HG03159 (cell line): ENCODE data around the gene IQCH.
"Not testable (repeated sequence)": the region's sequence is repeated elsewhere in the genome, so short reads cannot be mapped to it uniquely, and the experiment has no call there.

Experiments used
- ATAC-seq: cut with Tn5 transposase; IDR thresholded peaks from one replicate; pipeline ENCODE4 v1.9.1; 2021; ENCODE audit warnings: mild to moderate bottlenecking, moderate library complexity; ENCODE audit not compliant: unreplicated experiment

IQCH gene

DNA sequence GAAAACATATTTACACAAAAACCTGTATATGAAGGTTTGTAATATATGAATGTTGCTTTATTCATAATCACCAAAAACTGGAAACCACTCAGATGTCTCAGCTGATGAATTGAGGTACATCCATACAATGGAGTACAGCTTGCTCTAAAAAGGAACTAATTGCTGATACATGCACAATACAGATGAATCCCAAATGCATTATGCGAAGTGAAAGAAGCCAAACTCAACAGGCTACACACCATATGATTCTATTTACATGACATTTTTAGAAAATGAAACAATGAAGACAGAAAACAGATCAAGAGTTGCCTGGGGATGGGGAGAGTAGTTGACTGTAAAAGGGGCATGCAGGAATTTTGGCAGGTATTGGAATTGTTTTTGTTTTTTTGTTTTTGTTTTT lies 95.5 kb downstream of the IQCH start:
- ATAC-seq = no peak

DNA sequence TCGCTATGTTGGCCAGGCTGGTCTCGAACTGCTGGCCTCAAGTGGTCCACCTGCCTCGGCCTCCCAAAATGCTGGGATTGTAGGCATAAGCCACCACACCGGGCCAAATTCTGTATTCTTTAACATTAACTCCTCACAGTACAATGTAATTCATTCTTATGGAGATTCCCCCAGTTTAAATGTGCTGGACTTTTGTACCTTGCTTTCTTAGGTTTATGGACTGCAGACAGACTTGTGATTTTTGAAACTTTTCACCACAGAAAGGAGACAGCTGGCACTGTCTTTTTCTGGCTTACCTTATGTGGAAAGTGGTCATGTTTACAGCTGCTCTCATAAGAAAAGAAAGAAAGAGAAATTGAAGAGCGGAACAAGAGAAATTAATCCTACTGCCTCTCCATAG lies 103.8 kb downstream of the IQCH start:
- no peak for ATAC-seq

DNA sequence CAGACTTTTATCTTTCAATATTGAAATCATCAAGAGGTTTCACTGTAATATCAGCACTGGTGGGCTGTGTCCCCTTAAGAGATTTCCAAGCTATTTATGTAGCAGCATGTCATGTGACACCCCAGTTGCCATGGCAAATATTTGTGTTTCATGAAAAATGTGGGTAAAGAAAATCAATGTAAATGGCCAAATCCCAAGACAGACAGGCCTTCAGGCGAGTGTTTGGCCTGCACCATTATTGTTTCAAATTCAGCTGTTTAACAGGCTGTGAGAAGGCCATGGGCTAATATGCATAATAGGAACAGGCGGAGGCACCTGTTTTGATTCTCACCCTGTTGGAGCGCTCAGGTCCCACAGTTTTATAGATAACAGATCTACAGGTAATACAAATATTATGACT lies 104.2 kb downstream of the IQCH start:
- no peak for ATAC-seq

DNA sequence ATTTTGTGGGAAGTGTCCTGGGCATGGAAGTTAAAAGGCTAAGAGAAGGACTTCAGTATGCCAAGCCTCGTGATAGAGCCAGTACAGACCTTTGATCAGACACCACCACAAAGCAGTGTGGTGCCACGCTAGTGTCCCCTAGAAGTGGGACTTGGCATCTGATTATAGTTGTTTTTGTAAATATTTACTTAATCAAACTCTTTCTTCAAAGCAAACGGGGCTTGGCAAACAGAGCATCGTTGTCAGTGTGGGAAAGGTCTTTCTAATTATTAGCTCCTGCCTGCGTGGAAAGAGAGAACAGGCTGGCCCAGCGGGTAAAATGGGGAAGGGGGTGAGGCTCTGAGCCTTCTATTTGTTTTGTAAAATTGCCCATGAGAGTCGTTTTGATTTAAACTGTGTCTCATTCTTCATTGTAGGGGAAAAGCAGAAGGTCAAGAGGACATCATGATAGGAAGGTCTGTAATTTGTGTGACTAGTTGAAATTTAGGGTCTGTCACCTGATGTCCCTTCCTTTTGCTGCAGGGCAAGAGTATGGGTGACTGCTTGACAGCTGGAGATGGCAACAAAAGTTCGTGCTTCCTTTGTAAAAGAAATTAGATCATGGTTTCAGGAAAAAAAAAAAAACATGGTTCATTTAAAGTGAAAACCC lies 105.0 kb downstream of the IQCH start:
- ATAC-seq = no peak

DNA sequence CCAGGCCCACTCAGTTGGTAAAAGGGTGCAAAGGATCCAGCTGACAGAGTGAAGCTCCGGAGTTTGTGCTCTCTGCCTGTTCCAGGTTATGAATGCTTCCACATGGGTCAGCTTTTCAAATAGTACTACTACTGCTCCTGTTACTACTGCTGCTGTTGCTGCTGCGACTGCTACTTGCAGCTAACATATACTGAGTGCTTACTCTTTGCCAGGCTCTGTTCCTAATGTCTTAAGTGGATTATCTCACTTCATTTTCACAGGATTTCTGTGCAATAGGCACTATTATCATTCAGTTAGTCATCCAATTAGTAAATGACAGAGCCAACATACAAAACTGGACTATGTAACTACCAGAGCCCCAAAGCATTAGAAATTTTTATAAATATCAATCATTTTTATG lies 106.5 kb downstream of the IQCH start:
- no peak for ATAC-seq

DNA sequence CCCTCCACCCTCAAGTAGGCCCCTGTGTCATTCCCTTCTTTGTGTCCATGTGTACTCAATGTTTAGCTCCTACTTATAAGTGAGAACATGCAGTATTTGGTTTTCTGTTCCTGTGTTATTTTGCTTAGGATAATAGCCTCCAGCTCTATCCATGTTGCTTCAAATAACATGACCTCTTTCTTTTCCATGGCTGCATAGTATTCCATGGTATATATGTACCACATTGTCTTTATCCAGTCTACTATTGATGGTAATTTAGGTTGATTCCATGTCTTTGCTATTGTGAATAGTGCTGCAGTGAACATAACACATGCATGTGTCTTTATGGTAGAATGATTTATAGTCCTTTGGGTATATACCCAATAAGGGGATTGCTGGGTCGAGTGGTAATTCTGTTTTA lies 109.1 kb downstream of the IQCH start:
- not testable (repeated sequence) for ATAC-seq

DNA sequence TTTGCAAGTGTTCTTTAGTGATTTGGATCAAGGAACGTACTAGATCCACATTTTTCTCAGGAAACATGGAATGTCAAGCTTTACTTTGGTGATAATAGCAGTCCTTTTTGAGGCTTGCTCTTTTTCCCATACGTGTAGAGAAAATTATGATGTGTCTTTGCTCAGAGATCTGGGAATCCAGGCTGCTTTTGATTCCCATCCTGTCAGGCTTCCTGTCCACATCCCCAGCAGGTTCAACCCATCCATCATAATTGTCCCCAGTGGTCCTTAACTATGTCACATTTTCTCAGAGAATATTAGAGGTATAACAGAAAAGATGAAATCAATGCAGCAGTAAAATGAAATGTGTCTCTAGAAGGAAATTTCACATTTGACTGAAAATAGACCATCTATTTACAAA lies 111.4 kb downstream of the IQCH start:
- ATAC-seq = no peak

DNA sequence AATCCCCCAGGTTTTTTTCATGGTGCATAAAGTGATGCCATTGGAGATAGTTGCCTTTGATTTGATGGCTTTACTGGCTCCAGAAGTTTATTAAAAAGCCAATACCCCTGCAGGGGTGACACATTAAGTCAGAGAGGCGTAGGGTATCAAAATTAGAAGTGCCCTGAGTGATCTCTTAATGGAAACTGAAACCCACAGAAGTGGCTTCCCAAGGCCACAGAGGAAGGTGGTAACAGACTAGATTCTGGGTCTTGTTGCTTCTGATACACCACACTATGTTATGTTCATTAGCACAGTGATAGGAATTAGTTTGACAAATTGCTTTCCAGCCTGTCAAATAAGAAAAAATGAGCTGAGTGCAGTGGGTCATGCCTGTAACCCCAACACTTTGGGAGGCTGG lies 112.3 kb downstream of the IQCH start:
- no peak for ATAC-seq

DNA sequence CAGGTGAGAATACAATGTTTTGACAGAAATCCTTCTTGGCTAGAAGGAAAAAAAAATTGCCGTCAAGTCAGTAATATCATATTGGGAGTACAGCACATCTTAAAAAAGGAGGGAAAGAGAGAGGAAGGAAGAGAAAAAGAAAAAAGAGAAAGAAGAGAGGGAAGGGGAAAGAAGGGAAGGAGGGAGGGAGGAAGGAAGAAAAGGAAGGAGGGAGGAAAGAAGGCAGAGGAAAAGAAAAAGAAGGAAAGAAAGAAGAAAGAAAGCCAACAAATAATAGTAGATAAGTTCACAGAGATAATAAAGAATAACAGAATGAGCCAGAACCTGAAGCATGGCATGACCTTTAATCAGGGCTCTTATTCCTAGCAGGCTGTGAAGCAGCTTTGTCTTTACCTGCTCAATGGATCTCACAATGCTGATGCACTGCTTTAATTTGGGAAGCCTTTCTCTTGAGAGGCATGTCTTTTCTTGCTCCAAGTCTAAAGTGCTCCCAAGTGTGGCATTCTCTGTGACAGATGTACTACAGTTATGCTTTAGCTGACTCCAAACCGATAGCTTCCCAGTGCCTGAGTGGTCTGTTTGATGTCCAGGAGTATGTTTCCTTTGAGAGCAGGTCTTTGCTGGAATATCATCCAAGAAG lies 114.9 kb downstream of the IQCH start:
- no peak for ATAC-seq

DNA sequence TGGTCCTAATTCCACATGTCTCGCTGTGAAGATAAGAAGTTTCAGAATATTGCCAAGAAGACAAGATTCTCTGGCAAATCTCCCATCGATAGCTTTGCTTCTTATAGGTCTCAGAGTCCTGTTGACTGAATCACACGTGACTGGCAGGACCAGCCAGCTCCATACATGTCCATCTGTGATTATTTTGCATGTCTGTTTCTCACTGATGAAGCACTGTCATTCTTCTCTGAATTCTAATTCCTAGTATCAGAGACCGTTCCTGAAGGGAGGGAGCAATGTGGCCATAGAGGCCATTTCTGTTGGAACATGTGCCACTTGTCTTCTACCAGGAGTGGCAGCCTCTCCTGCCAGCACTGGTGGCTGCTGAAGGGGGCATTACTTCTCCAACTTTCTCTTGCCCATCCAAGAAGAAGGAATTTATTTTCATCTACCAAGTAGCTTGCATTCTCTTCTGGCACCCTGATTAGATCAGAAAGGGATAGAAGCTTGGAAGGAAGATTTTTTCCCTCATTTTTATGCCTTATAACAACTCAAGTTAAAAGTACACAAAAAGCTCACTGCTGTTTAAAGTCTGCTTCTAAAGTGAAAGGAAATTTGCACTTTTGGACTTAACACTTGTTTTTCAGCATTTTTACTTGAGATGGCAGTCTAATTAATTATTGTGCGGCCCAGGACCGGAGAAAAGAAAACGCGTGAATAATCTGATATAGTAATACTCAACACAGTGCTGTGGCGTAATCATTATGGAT lies 115.8 kb downstream of the IQCH start:
- ATAC-seq = no peak

DNA sequence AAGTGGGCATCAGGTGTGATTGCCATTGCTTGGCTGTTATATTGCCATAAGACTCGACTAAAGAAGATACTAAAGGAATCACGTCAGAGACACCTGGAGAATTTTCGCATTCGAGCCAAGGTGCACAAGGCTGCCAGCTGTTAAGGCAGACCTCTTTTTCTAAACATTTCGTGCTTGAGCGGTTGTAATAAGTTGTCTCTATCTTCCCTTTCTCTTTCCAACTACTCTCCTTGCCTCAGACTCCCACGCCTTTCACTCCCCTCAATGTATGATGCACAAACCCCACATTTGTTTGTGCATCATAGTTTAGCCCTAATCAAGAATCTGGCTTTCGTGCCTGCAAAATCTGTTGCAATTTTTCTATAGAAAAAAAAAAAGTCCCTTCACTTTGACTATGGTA lies 118.0 kb downstream of the IQCH start:
- ATAC-seq = no peak

DNA sequence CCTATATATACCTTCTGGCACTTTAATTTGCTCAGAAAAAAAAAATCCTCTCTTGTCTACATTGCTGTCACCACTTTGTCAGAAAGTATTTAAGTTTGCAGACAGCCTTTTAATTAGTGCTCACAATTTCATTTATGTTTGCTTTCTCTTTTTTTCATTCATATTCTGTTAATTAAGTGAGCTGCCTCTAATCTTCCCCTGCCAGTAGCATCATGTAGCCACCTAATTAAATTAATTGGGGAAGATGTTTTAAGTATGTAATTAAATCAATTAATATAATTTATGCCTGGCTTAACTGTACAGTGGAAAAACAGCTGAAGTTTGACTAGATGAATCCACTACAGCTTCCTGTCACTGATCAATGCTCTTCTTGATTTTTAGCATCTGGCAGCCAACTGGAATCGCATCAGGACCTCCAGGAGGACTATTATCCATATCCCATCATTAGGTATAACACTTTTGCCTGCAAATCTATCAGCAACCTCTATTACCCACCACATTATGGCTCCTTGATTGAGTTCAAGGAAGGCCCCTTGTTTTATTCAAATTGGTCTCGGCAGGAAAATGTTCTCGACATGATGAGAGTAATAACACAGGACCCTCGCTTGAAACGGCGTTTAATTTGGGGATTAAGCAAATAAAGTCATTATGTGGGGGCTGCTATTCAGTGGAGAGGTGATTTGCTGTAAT lies 118.5 kb downstream of the IQCH start:
- ATAC-seq = no peak

DNA sequence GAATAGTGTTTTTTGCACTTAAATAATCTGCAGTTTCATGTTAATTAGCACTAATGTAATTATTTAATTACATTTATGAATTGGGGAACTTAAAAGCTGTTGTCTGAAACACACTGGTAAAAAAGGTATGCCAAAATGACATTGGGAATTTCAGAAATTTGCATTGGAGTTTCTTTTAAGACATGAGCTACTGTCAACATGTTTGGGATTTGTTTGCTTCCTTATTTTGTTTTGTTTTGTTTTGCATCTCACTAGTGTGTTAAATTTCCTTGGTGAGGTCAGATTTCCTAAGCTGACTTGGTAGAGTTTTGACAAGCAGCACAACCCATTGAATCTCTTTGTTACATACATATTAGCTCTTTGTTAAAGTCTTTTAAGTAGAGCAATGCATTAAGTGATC lies 119.4 kb downstream of the IQCH start:
- ATAC-seq = no peak

DNA sequence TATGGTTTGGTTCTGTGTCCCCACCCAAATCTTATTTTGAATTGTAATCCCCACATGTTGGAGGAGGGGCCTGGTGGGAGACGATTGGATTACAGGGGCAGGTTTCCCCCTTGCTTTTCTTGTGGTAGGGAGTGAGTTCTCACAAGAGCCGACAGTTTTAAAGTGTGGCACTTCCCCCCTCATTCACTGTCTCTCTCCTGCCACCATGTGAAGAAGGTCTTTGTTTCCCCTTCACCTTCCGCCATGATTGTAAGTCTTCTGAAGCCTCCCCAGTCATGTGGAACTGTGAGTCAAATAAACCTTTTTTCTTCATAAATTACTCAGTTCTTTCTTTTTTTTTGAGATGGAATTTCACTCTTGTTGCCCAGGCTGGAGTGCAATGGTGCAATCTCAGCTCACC lies 124.9 kb downstream of the IQCH start:
- ATAC-seq = no peak

DNA sequence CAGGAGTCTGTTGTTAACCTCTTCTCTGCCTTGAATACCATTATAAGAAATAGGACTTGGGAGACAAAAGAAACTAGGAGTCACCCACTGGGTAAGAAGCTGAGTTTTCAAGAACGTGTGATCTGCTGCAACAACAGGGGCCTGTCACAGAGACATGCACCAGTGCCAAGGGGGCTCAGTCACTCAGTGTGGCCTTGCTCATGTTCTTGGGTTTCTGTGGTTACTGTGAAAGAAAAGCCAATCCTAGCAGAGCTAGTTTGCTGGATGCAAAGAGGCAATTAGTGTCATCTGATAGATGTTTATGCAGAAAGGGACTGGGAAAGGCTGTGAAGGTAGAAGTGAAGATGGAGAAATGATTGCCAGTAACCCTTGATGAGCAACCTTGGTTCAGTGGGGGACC lies 126.3 kb downstream of the IQCH start:
- no peak for ATAC-seq

DNA sequence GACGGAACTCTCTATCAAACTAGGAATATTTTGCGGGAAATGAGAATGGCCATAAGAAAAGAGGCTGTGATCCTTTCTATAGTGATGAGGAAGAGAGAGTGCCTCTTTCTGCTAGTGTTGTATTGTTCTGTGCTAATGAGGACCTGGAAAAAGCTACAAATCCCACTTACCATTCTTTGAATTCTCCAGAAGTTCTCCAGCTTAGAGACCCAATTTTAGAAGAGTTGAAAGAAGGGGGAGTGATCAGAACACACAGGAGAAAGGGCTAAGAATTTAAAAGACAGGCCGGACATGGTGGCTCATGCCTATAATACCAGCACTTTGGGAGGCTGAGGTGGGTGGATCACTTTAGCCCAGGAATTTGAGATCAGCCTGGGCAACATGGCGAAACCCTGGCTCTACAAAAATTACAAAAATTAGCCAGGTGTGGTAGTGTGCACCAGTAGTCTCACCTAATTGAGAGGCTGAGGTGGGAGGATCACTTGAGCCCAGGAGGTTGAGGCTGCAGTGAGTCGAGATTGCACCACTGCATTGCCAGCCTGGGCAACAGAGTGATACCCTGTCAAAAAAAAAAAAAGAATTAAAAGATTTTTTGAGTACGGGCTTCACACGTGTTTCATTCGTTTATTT lies 126.9 kb downstream of the IQCH start:
- no peak for ATAC-seq

DNA sequence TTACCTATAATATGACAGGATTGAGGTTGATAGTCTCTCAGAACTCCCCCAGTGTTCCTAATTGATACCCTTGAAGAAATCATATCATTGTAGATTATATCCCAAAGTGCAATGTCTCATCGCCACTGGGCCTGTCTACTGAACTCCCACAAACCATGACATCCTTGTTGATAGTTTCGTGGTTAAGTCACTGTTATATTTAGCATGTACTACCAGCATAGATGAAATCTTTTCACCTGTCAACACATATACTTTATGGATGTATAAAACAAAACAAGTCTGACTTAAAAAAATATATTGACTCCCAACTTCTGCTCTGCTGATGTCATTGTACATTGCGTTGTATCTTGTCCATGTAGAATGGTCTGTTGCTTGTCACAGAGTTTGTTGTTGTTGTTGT lies 128.1 kb downstream of the IQCH start:
- ATAC-seq = no peak

DNA sequence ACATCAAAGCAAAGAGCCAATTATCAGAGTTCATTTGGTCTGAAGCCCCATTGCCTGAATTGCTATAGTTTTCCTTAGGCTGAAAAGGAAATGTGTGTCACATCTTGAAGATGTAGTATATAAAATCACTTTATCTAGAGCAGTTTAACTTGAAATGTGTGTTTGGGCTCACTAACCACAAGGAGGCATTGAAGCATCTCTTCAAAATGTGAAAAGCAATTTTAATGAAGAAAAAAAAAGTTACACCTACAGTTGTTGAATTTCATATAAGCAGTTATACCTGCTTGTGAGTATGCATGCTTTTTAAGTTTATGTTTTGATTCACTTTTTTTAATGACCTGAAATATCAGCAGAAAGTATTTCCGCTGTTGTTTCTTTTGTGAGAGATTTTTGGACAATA lies 129.3 kb downstream of the IQCH start:
- no peak for ATAC-seq

DNA sequence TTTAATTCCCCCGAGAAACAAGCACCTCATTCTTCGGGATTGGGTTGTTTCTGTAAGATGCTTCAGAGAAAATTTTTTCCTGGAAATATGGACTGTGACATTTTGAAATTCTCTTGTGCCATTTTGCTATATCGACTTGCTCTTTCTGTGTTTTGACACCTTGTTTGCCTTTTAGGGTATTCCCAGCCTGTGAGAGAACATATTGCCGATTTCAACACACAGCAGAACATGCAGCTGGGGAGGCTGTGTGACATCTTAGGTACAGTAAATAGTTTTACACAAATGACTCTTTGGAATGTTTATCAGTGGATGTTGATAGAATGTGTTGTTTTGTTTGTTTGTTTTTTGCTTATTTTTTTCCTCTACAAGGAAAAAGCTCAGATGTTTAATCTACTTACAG lies 130.2 kb downstream of the IQCH start:
- ATAC-seq = no peak

DNA sequence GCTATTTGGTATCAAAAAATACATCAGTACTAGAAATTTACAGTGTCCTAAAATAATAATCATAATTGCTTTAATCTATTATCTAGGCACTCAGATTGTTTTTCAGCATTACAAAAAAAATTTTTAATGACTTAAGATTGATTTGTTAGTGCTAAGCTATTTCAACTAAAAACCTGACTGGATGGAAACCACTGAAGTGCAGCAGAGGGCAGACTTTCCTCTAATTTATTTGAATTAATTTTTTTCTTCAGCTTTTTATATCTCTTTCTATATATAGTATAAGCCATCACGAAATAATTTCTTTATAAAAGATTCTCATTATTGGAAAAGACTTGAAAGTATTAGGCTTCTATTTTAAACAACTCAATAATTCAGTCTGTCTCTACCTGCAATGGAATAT lies 131.4 kb downstream of the IQCH start:
- no peak for ATAC-seq

DNA sequence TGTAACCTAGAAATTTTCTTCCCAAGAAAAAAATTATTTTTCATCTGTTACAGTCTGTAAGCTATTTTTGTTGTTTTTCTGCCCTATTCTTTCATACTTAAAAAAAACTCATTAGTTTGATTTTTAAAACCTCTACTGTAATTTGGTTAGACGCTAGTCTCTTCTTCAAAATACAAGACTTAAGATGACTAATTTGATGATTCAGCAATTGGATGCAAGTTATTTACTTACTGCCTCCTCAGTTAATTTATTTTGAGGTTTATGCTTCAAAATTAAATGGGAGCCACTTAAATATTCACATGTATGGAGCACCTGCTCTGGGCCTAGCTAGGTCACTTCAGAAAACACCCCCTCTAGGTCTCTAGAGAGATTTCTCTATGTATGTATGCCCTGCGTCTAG lies 132.4 kb downstream of the IQCH start:
- ATAC-seq = no peak
